Mesothelial cell of epicardium (in vitro differentiated cells): ENCODE measurements around the gene AP1M2. TPM values are rescaled to one million over a fixed set of nuclear protein-coding genes. Genes with fewer than 3 reads are reported as not detected.

Experiments used
- DNase-seq, 2 experiments: peaks; one replicate each; pipeline ENCODE4 v3.0.0; 2021; ENCODE audit warnings: low spot score in 2 of 2; ENCODE audit not compliant: unreplicated experiment in 2 of 2
- H3K27ac Mint-ChIP-seq: 2 replicates; pipeline ENCODE4 v1.8.0; 2021; ENCODE audit warnings: mixed read lengths
- H3K27me3 Mint-ChIP-seq: 2 replicates; pipeline ENCODE4 v1.8.0; 2021; ENCODE audit warnings: low read depth, mixed read lengths
- H3K36me3 Mint-ChIP-seq: 2 replicates; pipeline ENCODE4 v1.8.0; 2021; ENCODE audit warnings: mixed read lengths
- H3K4me1 Mint-ChIP-seq: 2 replicates; pipeline ENCODE4 v1.8.0; 2021; ENCODE audit warnings: mixed read lengths
- H3K4me3 Mint-ChIP-seq: 2 replicates; pipeline ENCODE4 v1.8.0; 2021; ENCODE audit warnings: mild to moderate bottlenecking, moderate library complexity, mixed read lengths
- H3K9me3 Mint-ChIP-seq: 2 replicates; pipeline ENCODE4 v1.8.0; 2021; ENCODE audit warnings: mixed read lengths
- CTCF ChIP-seq: fragments of 200-600 bp; sonication (generic); IDR thresholded peaks from one replicate; pipeline ENCODE4 v1.5.0; 2021; ENCODE audit warnings: antibody characterized with exemption; ENCODE audit not compliant: unreplicated experiment
- total RNA-seq: library from RNA; stranded (reverse); gene quantifications from 3 replicates; pipeline ENCODE4 v1.2.1, GENCODE V29; 2021

AP1M2 gene
- total RNA-seq, 1 donor from 2014 or later = 25.9 TPM

DNA sequence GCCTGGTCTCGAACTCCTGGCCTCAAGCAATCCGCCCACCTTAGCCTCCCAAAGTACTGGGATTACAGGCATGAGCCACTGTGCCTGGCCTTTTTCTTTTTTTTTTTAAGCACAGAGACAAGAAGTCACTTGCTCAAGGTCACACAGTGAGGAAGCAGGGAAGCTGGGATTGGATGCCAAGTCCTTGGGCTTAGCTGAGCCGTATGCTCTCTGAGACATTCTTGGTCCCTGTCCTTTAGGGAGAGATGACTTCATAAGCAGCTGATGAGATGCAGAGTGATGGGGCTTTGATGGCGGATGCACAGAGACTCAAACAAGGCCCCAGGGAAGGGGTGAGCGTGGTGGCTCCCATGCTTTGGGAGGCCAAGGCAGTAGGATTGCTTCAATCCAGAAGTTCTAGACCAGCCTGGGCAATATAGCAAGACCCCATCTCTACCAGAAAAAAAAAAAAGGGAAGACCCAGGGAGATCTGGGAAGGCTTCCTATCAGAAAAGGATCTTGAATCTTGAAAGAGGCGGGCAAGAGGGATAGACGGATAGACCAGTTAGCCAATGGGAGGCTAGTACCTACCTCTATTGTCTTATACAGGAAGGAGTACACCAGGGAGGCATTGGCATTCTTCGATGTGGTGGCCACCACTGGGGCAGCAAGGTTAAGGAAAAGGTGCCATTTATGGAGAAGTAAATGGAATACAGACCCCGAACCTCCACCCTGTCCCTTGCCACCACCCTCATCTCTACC lies 3.9 kb downstream of the AP1M2 start:
- DNase-seq = no peak
- Mint-ChIP-seq H3K4me3 (no peak overlapping the region), H3K9me3 (no peaks in the 10 kb centered on the region), H3K36me3 (peaks cover 3% of the 10 kb centered on the region), H3K4me1 (peaks cover 5% of the 10 kb centered on the region), H3K27ac (no peak overlapping the region), H3K27me3 (peaks cover 24% of the 10 kb centered on the region)
- TF ChIP-seq CTCF = no peak

- H3K36me3 Mint-ChIP-seq = peaks cover 3% of the 10 kb centered on the region
- no peak for DNase-seq
- H3K27ac Mint-ChIP-seq = no peak overlapping the region
- H3K4me3 Mint-ChIP-seq = no peak overlapping the region
- no peak for TF ChIP-seq CTCF
- H3K27me3 Mint-ChIP-seq = peaks cover 14% of the 10 kb centered on the region
- H3K4me1 Mint-ChIP-seq = peaks cover 7% of the 10 kb centered on the region
- no peaks in the 10 kb centered on the region for H3K9me3 Mint-ChIP-seq
Measured at GRCh38 chr19:10582091-10582490, 5.0 kb downstream of the AP1M2 start.

DNA sequence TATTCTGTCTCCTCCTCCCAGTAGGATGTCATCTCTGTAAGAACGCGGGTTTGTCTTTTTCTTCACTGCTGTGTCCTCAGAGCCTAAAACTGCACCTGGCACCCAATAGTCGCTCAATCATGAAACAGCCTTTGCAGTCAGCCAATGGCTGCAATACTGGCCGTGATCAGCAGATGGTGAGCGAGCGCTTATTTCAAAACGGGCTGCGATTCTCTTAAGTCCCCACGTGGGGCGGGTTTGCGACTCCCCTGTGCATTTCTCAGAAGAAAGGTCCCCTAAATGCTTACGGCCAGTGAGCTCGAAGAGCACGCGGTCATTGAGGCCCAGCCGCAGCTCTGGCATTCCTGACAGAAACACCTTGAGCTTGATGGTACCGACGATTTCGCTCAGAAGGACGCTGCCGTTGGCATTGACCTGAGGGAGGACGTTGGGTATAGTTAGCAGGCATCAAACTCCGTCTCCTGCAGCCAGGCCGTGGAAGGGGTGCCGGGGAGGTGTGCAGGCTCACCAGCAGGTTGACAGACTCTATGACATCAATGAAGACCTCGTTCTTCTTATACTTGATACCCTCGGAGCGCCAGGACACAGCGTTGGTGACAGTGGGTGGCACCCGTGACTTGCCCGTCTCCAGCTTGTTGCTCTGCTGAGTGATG lies 6.0 kb downstream of the AP1M2 start:
- peak overlapping the region; percentile 27 for H3K27ac Mint-ChIP-seq

DNA sequence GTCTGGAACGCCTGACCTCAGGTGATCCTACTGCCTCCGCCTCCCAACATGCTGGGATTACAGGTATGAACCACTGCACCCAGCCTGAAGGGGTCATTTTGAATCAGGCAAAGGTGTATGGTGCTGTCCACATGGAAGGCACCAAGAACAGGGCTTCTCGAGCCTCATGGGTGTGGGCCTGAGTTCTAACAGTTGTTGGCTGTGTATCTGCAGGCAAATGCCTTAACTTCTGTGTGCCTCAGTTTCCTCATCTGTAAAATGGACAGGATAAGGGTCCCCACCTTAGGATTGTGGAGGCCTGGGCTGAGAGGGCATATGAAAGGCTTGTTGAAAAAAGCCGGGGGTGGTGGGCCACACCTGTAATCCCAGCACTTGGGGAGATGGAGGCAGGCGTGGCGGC lies 9.2 kb downstream of the AP1M2 start:
- TF ChIP-seq CTCF = no peak
- Mint-ChIP-seq H3K27ac (no peak overlapping the region), H3K4me1 (peaks cover 3% of the 10 kb centered on the region), H3K27me3 (no peaks in the 10 kb centered on the region), H3K36me3 (peaks cover 3% of the 10 kb centered on the region), H3K9me3 (no peaks in the 10 kb centered on the region), H3K4me3 (no peak overlapping the region)
- DNase-seq = no peak

More for the DNA sequence above, 6.0 kb downstream of the AP1M2 start:
- H3K27me3 Mint-ChIP-seq = peaks cover 6% of the 10 kb centered on the region
- peak; percentile 71 to 88 for DNase-seq
- H3K4me1 Mint-ChIP-seq = peaks cover 3% of the 10 kb centered on the region
- H3K4me3 Mint-ChIP-seq = no peak overlapping the region
- peaks cover 3% of the 10 kb centered on the region for H3K36me3 Mint-ChIP-seq
- no peaks in the 10 kb centered on the region for H3K9me3 Mint-ChIP-seq
- TF ChIP-seq CTCF = peak; percentile 88

- Mint-ChIP-seq H3K4me1 (peaks cover 6% of the 10 kb centered on the region), H3K36me3 (no peaks in the 10 kb centered on the region), H3K9me3 (no peaks in the 10 kb centered on the region), H3K27me3 (no peaks in the 10 kb centered on the region), H3K27ac (no peak overlapping the region), H3K4me3 (no peak overlapping the region)
- TF ChIP-seq CTCF = no peak
- no peak for DNase-seq
Measured at GRCh38 chr19:10575011-10575716, 11.9 kb downstream of the AP1M2 start.
